H1 (cell line): Measurements from ENCODE around the gene TCEANC2. TPM values are rescaled to one million over a fixed set of nuclear protein-coding genes. Genes with fewer than 3 reads are reported as not detected.

ENCODE experiments used
- CTCF ChIA-PET: fragments of 300-600 bp; sonication (Branson Sonifier 250); formaldehyde crosslinking; loops from one replicate; lab custom pipeline; 2021; ENCODE audit not compliant: partially characterized antibody; lab: Charles Lee
- POLR2A ChIA-PET: fragments of 300-600 bp; sonication (Branson Sonifier 250); formaldehyde crosslinking; loops from one replicate; lab custom pipeline; 2021; ENCODE audit warnings: inconsistent platforms; ENCODE audit not compliant: partially characterized antibody; lab: Charles Lee
- DNase-seq, 2 experiments: peaks; one replicate each; pipeline versions ENCODE4 v3.0.0 to v3.0.0-alpha.2; 2010 to 2022; ENCODE audit warnings: low spot score in 2 of 2, low read depth in 1 of 2, mixed read lengths in 1 of 2
- FAIRE-seq: peaks from 2 replicates; lab custom pipeline; 2011; peaks lifted over from hg19 to GRCh38; lab: Jason Lieb, UNC
- H2AFZ ChIP-seq: 2 replicates; pipeline ENCODE4 v1.8.1; 2012; ENCODE audit warnings: low read length, inconsistent platforms
- H2AK5ac ChIP-seq: 2 replicates; pipeline ENCODE4 v1.6.1; 2013; ENCODE audit warnings: low read depth, low read length
- H2BK120ac ChIP-seq: replicated peaks from 2 replicates; pipeline ENCODE3; 2013; ENCODE audit warnings: low read depth, low read length, inconsistent platforms
- H2BK12ac ChIP-seq: 2 replicates; pipeline ENCODE4 v1.6.1; 2013; ENCODE audit warnings: low read depth, low read length
- H2BK15ac ChIP-seq: 2 replicates; pipeline ENCODE4 v1.6.1; 2013; ENCODE audit warnings: low read length
- H2BK20ac ChIP-seq: 2 replicates; pipeline ENCODE4 v1.6.1; 2013; ENCODE audit warnings: low read length
- H2BK5ac ChIP-seq: 2 replicates; pipeline ENCODE4 v1.6.1; 2013; ENCODE audit warnings: low read depth, low read length
- H3K14ac ChIP-seq: 2 replicates; pipeline ENCODE4 v1.6.1; 2013; ENCODE audit warnings: inconsistent platforms; ENCODE audit not compliant: insufficient read length
- H3K18ac ChIP-seq: 2 replicates; pipeline ENCODE4 v1.6.1; 2013; ENCODE audit warnings: low read length; ENCODE audit errors: extremely low read depth
- H3K23ac ChIP-seq: 2 replicates; pipeline ENCODE4 v1.6.1; 2013; ENCODE audit warnings: inconsistent platforms; ENCODE audit not compliant: insufficient read length
- H3K23me2 ChIP-seq: 2 replicates; pipeline ENCODE4 v1.6.1; 2013; ENCODE audit warnings: low read depth, low read length
- H3K27ac ChIP-seq: 2 replicates; pipeline ENCODE4 v1.6.1; 2011; ENCODE audit warnings: low read depth, low read length, inconsistent platforms
- H3K27me3 ChIP-seq, 4 experiments: replicated peaks in 1 of 4; 1 replicate in 1 of 4; 2 replicates in 3 of 4; pipeline versions ENCODE4 v1.6.1 to v1.8.1; 2011 to 2013; ENCODE audit warnings: low read length in 3 of 4, mild to moderate bottlenecking in 3 of 4, inconsistent platforms in 2 of 4, mixed read lengths in 2 of 4, moderate library complexity in 1 of 4; ENCODE audit not compliant: control insufficient read depth in 3 of 4, insufficient read depth in 3 of 4; ENCODE audit errors: extremely low read depth in 1 of 4
- H3K36me3 ChIP-seq, 4 experiments: 2 replicates each; pipeline versions ENCODE4 v1.6.1 to v1.8.1; 2011 to 2013; ENCODE audit warnings: mild to moderate bottlenecking in 4 of 4, low read length in 3 of 4, moderate library complexity in 2 of 4, control low read depth in 1 of 4, inconsistent platforms in 1 of 4; ENCODE audit not compliant: insufficient read depth in 4 of 4, control insufficient read depth in 2 of 4
- H3K4ac ChIP-seq: replicated peaks from 2 replicates; pipeline ENCODE3; 2013; ENCODE audit warnings: low read length, low read depth, mixed read lengths, inconsistent platforms; ENCODE audit not compliant: insufficient read length
- H3K4me1 ChIP-seq, 4 experiments: replicated peaks in 1 of 4; 1 replicate in 1 of 4; 2 replicates in 3 of 4; pipeline versions ENCODE4 v1.6.1 to v1.8.1; 2011 to 2013; ENCODE audit warnings: low read length in 3 of 4, inconsistent platforms in 2 of 4, mixed read lengths in 1 of 4; ENCODE audit not compliant: insufficient read depth in 4 of 4, control insufficient read depth in 3 of 4
- H3K4me2 ChIP-seq, 2 experiments: 2 replicates each; pipeline versions ENCODE4 v1.6.1 to v1.8.1; 2011 to 2013; ENCODE audit warnings: low read depth in 2 of 2, low read length in 2 of 2, control low read depth in 1 of 2, inconsistent platforms in 1 of 2, mild to moderate bottlenecking in 1 of 2; ENCODE audit not compliant: insufficient read depth in 1 of 2
- H3K4me3 ChIP-seq, 4 experiments: fragments of 200-600, 300-600 bp in 1 of 4; sonication (generic), shearing (Covaris generic), sonication (Bioruptor Twin) in 1 of 4; 2 replicates each; pipeline versions ENCODE4 v1.5.1 to v1.8.1; 2011 to 2016; ENCODE audit warnings: low read length in 4 of 4, low read depth in 3 of 4, control low read depth in 2 of 4, inconsistent platforms in 2 of 4, mild to moderate bottlenecking in 2 of 4, mixed read lengths in 1 of 4, moderate library complexity in 1 of 4; ENCODE audit not compliant: insufficient read depth in 2 of 4; ENCODE audit errors: extremely low read depth in 1 of 4
- H3K56ac ChIP-seq: replicated peaks from 2 replicates; pipeline ENCODE3; 2013; ENCODE audit warnings: low read depth, mild to moderate bottlenecking, mixed read lengths, low read length, inconsistent platforms; ENCODE audit not compliant: insufficient read length
- H3K79me1 ChIP-seq: 2 replicates; pipeline ENCODE4 v1.6.1; 2013; ENCODE audit warnings: low read depth, low read length, control low read depth
- H3K79me2 ChIP-seq, 2 experiments: 2 replicates each; pipeline versions ENCODE4 v1.6.1 to v1.8.1; 2012 to 2013; ENCODE audit warnings: low read length in 2 of 2, mild to moderate bottlenecking in 2 of 2, inconsistent platforms in 1 of 2; ENCODE audit not compliant: insufficient read depth in 2 of 2, control insufficient read depth in 1 of 2
- H3K9ac ChIP-seq, 4 experiments: replicated peaks in 1 of 4; 1 replicate in 1 of 4; 2 replicates in 3 of 4; pipeline versions ENCODE4 v1.6.1 to v1.8.1; 2011 to 2013; ENCODE audit warnings: low read depth in 3 of 4, low read length in 3 of 4, control low read depth in 2 of 4, mild to moderate bottlenecking in 2 of 4, moderate library complexity in 2 of 4, inconsistent platforms in 1 of 4; ENCODE audit errors: extremely low read depth in 1 of 4
- H3K9me3 ChIP-seq, 2 experiments: 2 replicates each; pipeline versions ENCODE4 v1.6.1 to v1.8.1; 2012 to 2013; ENCODE audit warnings: mild to moderate bottlenecking in 2 of 2, moderate library complexity in 2 of 2, control low read depth in 1 of 2, inconsistent platforms in 1 of 2, low read depth in 1 of 2, low read length in 1 of 2, mixed read lengths in 1 of 2; ENCODE audit not compliant: insufficient read depth in 2 of 2
- H4K20me1 ChIP-seq, 2 experiments: replicated peaks in 1 of 2; 2 replicates each; pipeline versions ENCODE3 to v1.8.1; 2011 to 2013; ENCODE audit warnings: inconsistent platforms in 2 of 2, low read length in 2 of 2, mild to moderate bottlenecking in 1 of 2; ENCODE audit not compliant: insufficient read depth in 2 of 2, control insufficient read depth in 1 of 2
- H4K5ac ChIP-seq: 2 replicates; pipeline ENCODE4 v1.6.1; 2013; ENCODE audit warnings: low read length, low read depth, mixed read lengths, inconsistent platforms; ENCODE audit not compliant: insufficient read length
- H4K8ac ChIP-seq: 2 replicates; pipeline ENCODE4 v1.8.0; 2013; ENCODE audit warnings: mild to moderate bottlenecking, moderate library complexity, low read length, inconsistent platforms; ENCODE audit not compliant: insufficient read depth; ENCODE audit errors: extremely low read depth
- H4K91ac ChIP-seq: replicated peaks from 2 replicates; pipeline ENCODE3; 2013; ENCODE audit warnings: low read length, mixed read lengths, inconsistent platforms; ENCODE audit not compliant: insufficient read length
- YY1 ChIP-seq: IDR thresholded peaks from 2 replicates; pipeline ENCODE4 v1.6.1; 2011; ENCODE audit warnings: low read depth, mild to moderate bottlenecking, low read length
- whole genome bisulfite sequencing, 2 experiments: shearing (Covaris generic) in 1 of 2; methylation state at CpG; one replicate each; pipeline versions ENCODE4 v1.1.6 to v1.1.7; 2013 to 2015; ENCODE audit warnings: low lambda C conversion rate in 2 of 2, mixed read lengths in 2 of 2, inconsistent platforms in 1 of 2, low coverage in 1 of 2, missing lambda C conversion rate in 1 of 2; ENCODE audit not compliant: insufficient replicate concordance in 2 of 2, insufficient coverage in 1 of 2, insufficient read length in 1 of 2; ENCODE audit errors: extremely low coverage in 1 of 2, missing lambda C conversion rate in 1 of 2; 5-methylcytosine and 5-hydroxymethylcytosine counted together
- polyA plus RNA-seq, 7 experiments: library from polyadenylated mRNA; depleted of rRNA in 3 of 7; stranded (reverse) in 5 of 7; unstranded in 2 of 7; fragments of >200 nt in 5 of 7; fragments of 200-250 nt in 2 of 7; gene quantifications; 1 replicate in 5 of 7; 2 replicates in 1 of 7; 4 replicates in 1 of 7; pipeline versions ENCODE4 v1.2.1 to v1.2.3, GENCODE V29; 2011 to 2013; ENCODE audit warnings: missing spikeins in 2 of 7, mixed read lengths in 2 of 7
- total RNA-seq: library from RNA; stranded (reverse); fragmentation: NEBNext Ultra II Directional; extraction: Animal tissue kit (Norgen Biotek cat#: 25700); gene quantifications from 2 replicates; pipeline ENCODE4 v1.2.1, GENCODE V29; 2021
- TF ChIP-seq, protein P1 (sequence below): IDR thresholded peaks from 2 replicates; pipeline ENCODE4 v1.6.1; 2012; ENCODE audit warnings: inconsistent platforms

Gene TCEANC2
- total and polyA plus RNA-seq, 2 of the 8 experiments (the other 6 are each of a cell fraction or from before 2014, with no cell fraction given), result 4.2 to 8.2 TPM

DNA sequence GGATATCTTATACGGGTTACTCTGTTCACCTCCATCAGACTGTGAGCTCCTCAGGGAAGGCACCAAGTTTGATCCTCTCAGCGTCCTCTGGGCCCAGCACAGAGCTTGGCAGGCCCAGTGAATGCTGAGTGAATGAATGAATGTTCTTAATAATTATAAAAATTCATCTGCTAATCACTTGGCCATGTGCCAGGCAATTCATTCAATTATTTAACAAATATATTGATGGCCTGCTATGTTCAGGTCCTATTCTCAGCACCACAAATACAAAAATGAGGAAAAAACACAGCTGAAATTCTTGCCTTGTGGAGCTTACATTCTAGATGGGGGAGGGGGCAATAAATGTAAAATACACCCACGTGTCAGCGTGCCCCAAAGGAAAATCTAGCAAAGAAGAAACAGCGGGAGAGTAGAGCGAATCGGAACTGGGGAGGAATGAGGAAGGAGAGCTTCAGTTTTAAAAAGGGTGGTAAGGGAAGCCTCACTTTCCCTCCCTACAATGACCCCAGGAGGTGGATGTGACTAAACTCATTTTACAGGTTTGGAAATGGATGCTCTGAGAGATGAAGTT, 83.6 kb downstream of the TCEANC2 start:
- H4K91ac ChIP-seq, result no peak overlapping the region
- H2BK12ac ChIP-seq, result peak overlapping the region; percentile 50; the same call in 1 of the 2 replicates
- H3K4me3 ChIP-seq, result no peak overlapping the region
- 0 out of 2 replicates have a peak overlapping the region, but pooled peaks have one; percentile 22 for H2AFZ ChIP-seq
- WGBS, 2 experiments, result 71% methylated on average over 7 of the region's 7 CpGs; no CpG with 5 or more reads in 1 of the 2 experiments
- peak overlapping the region in 1 of 2 experiments; percentile 58; a peak in 1 of 4 replicates for H3K4me2 ChIP-seq
- no peaks in the 10 kb centered on the region for H3K23me2 ChIP-seq
- no peak overlapping the region for H4K5ac ChIP-seq
- no peak overlapping the region for H3K4ac ChIP-seq
- 0 out of 2 replicates have a peak overlapping the region, but pooled peaks have one; percentile 93 for H2BK20ac ChIP-seq
- DNase-seq (no peak), FAIRE-seq (no peak)
- H3K56ac ChIP-seq, result no peak overlapping the region
- H3K27me3 ChIP-seq, result no peaks in the 10 kb centered on the region
- H2BK15ac ChIP-seq, result peak overlapping the region; percentile 88
- CTCF ChIA-PET, result interaction anchor here (0.6 to 9.9 kb wide), 7 partner anchors 12 to 720 kb away, joined by 3 to 110 read pairs (median 4); partner anchors contain the start of gene CDCP2
- POLR2A ChIA-PET, result interaction anchor here (0.8 to 2.4 kb wide), 5 partner anchors 11 to 63 kb away, joined by 3 to 8 read pairs (median 4); partner anchors contain the start of genes CYB5RL and MRPL37
- no peak overlapping the region for H3K27ac ChIP-seq
- 0 out of 2 replicates have a peak overlapping the region, but pooled peaks have one; percentile 44 for H2BK5ac ChIP-seq
- H3K79me1 ChIP-seq, result no peaks in the 10 kb centered on the region
- no peaks in the 10 kb centered on the region for H3K79me2 ChIP-seq
- no peak overlapping the region for H3K23ac ChIP-seq
- 0 out of 2 replicates have a peak overlapping the region, but pooled peaks have one; percentile 19 for H3K18ac ChIP-seq
- H3K36me3 ChIP-seq, result no peaks in the 10 kb centered on the region
- peaks cover 12 to 29% (median 18%) of the 10 kb centered on the region in 4 experiments for H3K4me1 ChIP-seq
- no peak overlapping the region for H3K14ac ChIP-seq
- no peak overlapping the region for H3K9ac ChIP-seq
- H2AK5ac ChIP-seq, result no peak overlapping the region
- H4K20me1 ChIP-seq, result no peaks in the 10 kb centered on the region
- H3K9me3 ChIP-seq, result no peaks in the 10 kb centered on the region
- H4K8ac ChIP-seq, result no peak overlapping the region
- H2BK120ac ChIP-seq, result peak overlapping the region; percentile 43
- no peak for TF ChIP-seq YY1
- TF ChIP-seq, protein P1, sequence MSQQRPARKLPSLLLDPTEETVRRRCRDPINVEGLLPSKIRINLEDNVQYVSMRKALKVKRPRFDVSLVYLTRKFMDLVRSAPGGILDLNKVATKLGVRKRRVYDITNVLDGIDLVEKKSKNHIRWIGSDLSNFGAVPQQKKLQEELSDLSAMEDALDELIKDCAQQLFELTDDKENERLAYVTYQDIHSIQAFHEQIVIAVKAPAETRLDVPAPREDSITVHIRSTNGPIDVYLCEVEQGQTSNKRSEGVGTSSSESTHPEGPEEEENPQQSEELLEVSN, result peak; percentile 63
